GM12878 (cell line): ENCODE measurements around the gene FLVCR2. TPM values are rescaled to one million over a fixed set of nuclear protein-coding genes. Genes with fewer than 3 reads are reported as not detected.

ENCODE experiments used
- ATAC-seq: fragments of 200-7000 bp; cut with Tn5 transposase; 3 replicates; pipeline ENCODE4 v1.9.1; 2020; ENCODE audit warnings: mild to moderate bottlenecking, moderate library complexity
- BruUV-seq: library from RNA; stranded (reverse); fragments of 400-500 nt; replicated peaks from 2 replicates; lab custom pipeline; 2021; lab: Mats Ljungman, UMichigan
- CTCF ChIA-PET: fragments of 300-600 bp; sonication (Branson Sonifier 250); formaldehyde crosslinking; extraction: SDS; loops from one replicate; lab custom pipeline; 2021; ENCODE audit warnings: inconsistent platforms; lab: Yijun Ruan, JAX
- POLR2A ChIA-PET: fragments of 350-600 bp; formaldehyde crosslinking; extraction: SDS; loops from one replicate; lab custom pipeline; 2021; ENCODE audit warnings: inconsistent platforms; lab: Charles Lee
- RAD21 ChIA-PET: fragments of 300-600 bp; sonication (Branson Sonifier 250); formaldehyde crosslinking; loops from one replicate; lab custom pipeline; 2023; ENCODE audit warnings: antibody characterized with exemption; ENCODE audit not compliant: unreplicated experiment; lab: Charles Lee
- SMC1A ChIA-PET: fragments of 300-600 bp; sonication (Branson Sonifier 250); formaldehyde crosslinking; loops from one replicate; lab custom pipeline; 2023; ENCODE audit not compliant: unreplicated experiment, uncharacterized antibody; lab: Charles Lee
- DNase-seq: peaks from one replicate; pipeline ENCODE4 v3.0.0-alpha.2; 2011; ENCODE audit warnings: low read depth, low spot score
- FAIRE-seq: peaks from 3 replicates; lab custom pipeline; 2011; peaks lifted over from hg19 to GRCh38; lab: Jason Lieb, UNC
- H2AFZ ChIP-seq: 2 replicates; pipeline ENCODE4 v1.6.0; 2011; ENCODE audit warnings: low read depth, low read length, control low read depth; ENCODE audit not compliant: control insufficient read depth
- H3K27ac ChIP-seq: 2 replicates; pipeline ENCODE4 v1.5.1; 2011; ENCODE audit warnings: control low read depth; ENCODE audit not compliant: control insufficient read depth, insufficient read depth
- H3K27me3 ChIP-seq, 2 experiments: replicated peaks in 1 of 2; 2 replicates each; pipeline versions ENCODE4 v1.6.0 to v1.6.1; 2011; ENCODE audit warnings: low read length in 1 of 2; ENCODE audit not compliant: control insufficient read depth in 2 of 2, insufficient read depth in 2 of 2
- H3K36me3 ChIP-seq, 2 experiments: 2 replicates each; pipeline ENCODE4 v1.5.1; 2011; ENCODE audit warnings: low read length in 1 of 2; ENCODE audit not compliant: control insufficient read depth in 2 of 2, insufficient read depth in 2 of 2
- H3K4me1 ChIP-seq: 2 replicates; pipeline ENCODE4 v1.6.1; 2011; ENCODE audit warnings: mild to moderate bottlenecking, low read length, moderate library complexity, mixed read lengths; ENCODE audit not compliant: control insufficient read depth, insufficient read depth
- H3K4me2 ChIP-seq: 2 replicates; pipeline ENCODE4 v1.6.0; 2011; ENCODE audit warnings: control low read depth; ENCODE audit not compliant: control insufficient read depth, insufficient read depth
- H3K4me3 ChIP-seq: fragments of 200-600 bp; sonication (generic); 2 replicates; pipeline ENCODE4 v1.5.1; 2016
- H3K79me2 ChIP-seq: 2 replicates; pipeline ENCODE4 v1.6.0; 2011; ENCODE audit warnings: low read length; ENCODE audit not compliant: control insufficient read depth, insufficient read depth
- H3K9ac ChIP-seq: 2 replicates; pipeline ENCODE4 v1.8.0; 2011; ENCODE audit warnings: low read length, control low read depth, mixed read lengths; ENCODE audit not compliant: control insufficient read depth, insufficient read depth
- H3K9me3 ChIP-seq: replicated peaks from 3 replicates; pipeline ENCODE4 v1.5.1; 2011; ENCODE audit warnings: mild to moderate bottlenecking, low read length; ENCODE audit not compliant: control insufficient read depth, insufficient read depth
- H4K20me1 ChIP-seq: 2 replicates; pipeline ENCODE4 v1.6.0; 2011; ENCODE audit not compliant: control insufficient read depth, insufficient read depth
- ATF3 ChIP-seq: IDR thresholded peaks from 2 replicates; pipeline ENCODE4 v1.6.1; 2011; ENCODE audit warnings: low read depth, mild to moderate bottlenecking, low read length, moderate library complexity, borderline replicate concordance; ENCODE audit errors: extremely low read depth
- BCL11A ChIP-seq: IDR thresholded peaks from 2 replicates; pipeline ENCODE4 v1.6.1; 2011; ENCODE audit warnings: low read depth, low read length
- BCL3 ChIP-seq: IDR thresholded peaks from 2 replicates; pipeline ENCODE4 v1.6.1; 2011; ENCODE audit warnings: borderline replicate concordance, low read depth, mild to moderate bottlenecking, moderate library complexity, low read length; ENCODE audit not compliant: insufficient read depth, poor library complexity, severe bottlenecking
- CHD4 ChIP-seq: fragments of 200-600 bp; sonication (generic); IDR thresholded peaks from 2 replicates; pipeline ENCODE4 v1.6.1; 2016; ENCODE audit warnings: mild to moderate bottlenecking
- KLF5 ChIP-seq: fragments of 450-650 bp; IDR thresholded peaks from 2 replicates; pipeline ENCODE4 v1.6.1; 2014; ENCODE audit warnings: mild to moderate bottlenecking; ENCODE audit not compliant: partially characterized antibody
- MEF2B ChIP-seq: fragments of 450-650 bp; IDR thresholded peaks from 2 replicates; pipeline ENCODE4 v1.6.1; 2018; ENCODE audit warnings: mild to moderate bottlenecking, moderate library complexity; ENCODE audit not compliant: partially characterized antibody, poor library complexity, severe bottlenecking
- NFYA ChIP-seq: IDR thresholded peaks from 2 replicates; pipeline ENCODE4 v1.6.1; 2011; ENCODE audit warnings: low read depth, mild to moderate bottlenecking, low read length, improper control_type of control experiment, borderline replicate concordance
- ZNF384 ChIP-seq: IDR thresholded peaks from 2 replicates; pipeline ENCODE4 v1.6.1; 2012; ENCODE audit warnings: low read depth, mild to moderate bottlenecking, low read length, improper control_type of control experiment, borderline replicate concordance
- WGBS: methylation state at CpG from one replicate; pipeline ENCODE4 v1.1.6; 2016; ENCODE audit warnings: low lambda C conversion rate; ENCODE audit not compliant: insufficient replicate concordance, insufficient coverage; ENCODE audit errors: missing lambda C conversion rate; 5-methylcytosine and 5-hydroxymethylcytosine counted together
- in situ Hi-C: fragments of 300-500 bp; cut with MboI; formaldehyde crosslinking; loops from 9 replicates; pipeline ENCODE4 v1.14.3; 2018; ENCODE audit warnings: mixed read lengths
- intact Hi-C: fragments of 100-400 bp; cut with micrococcal nuclease; formaldehyde crosslinking; loops from one replicate; pipeline ENCODE4 v1.14.2; 2022; ENCODE audit not compliant: unreplicated experiment
- polyA plus RNA-seq, 11 experiments: library from polyadenylated mRNA; depleted of rRNA in 4 of 11; unstranded in 6 of 11; stranded (reverse) in 5 of 11; fragments of >200 nt; fragmentation: Nextera tagmentation in 4 of 11; fragmentation: Illumina TruSeq in 1 of 11; extraction: Ambion mirVana in 4 of 11; extraction: Trizol in 1 of 11; gene quantifications; 1 replicate in 1 of 11; 2 replicates in 10 of 11; pipeline versions ENCODE4 v1.2.1 to v1.2.3, GENCODE V29; 2011 to 2016; ENCODE audit warnings: inconsistent platforms in 2 of 11, missing spikeins in 2 of 11, low read depth in 1 of 11
- total RNA-seq, 4 experiments: library from RNA; depleted of rRNA in 3 of 4; stranded (reverse); fragments of >200 nt in 3 of 4; fragmentation: Illumina TruSeq in 1 of 4; extraction: Trizol in 1 of 4; gene quantifications; 2 replicates each; pipeline versions ENCODE4 v1.2.1 to v1.2.3, GENCODE V29; 2013 to 2021
- TF ChIP-seq, protein P1 (sequence below): fragments of 450-650 bp; IDR thresholded peaks from 2 replicates; pipeline ENCODE4 v1.6.1; 2017; ENCODE audit warnings: mild to moderate bottlenecking, moderate library complexity
- TF ChIP-seq, protein P2 (sequence below): fragments of 150-350 bp; IDR thresholded peaks from 2 replicates; pipeline ENCODE4 v1.6.1; 2016; ENCODE audit warnings: low read depth, low read length

Gene FLVCR2
- total and polyA plus RNA-seq, 10 of the 15 experiments (the other 5 are each of a cell fraction or from before 2014, with no cell fraction given) = 0.24 to 3.7 (median 1.6) TPM

DNA sequence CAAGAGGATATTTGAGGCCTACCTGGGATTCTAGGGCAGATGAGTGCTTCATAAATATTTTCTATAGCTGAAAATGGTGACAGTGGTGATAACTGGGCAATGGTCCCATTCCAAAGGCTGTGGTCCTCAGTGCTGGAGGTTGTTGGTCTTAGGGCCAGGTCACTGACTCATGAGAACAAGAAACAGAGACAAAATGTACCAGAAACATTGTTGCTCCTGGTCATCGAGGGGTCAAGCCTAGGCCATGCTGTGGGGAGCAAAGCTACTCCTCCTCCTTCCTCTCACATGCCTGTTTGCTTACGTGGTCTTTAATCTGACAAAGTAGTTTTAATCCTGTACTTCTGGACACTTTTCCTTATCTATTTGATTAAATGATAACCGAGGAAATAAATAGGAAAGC lies 48.4 kb downstream of the FLVCR2 start:
- WGBS = 33% methylated on average over 3 of the region's 3 CpGs
- CTCF ChIA-PET = interaction anchor here (0.5 to 1.3 kb wide), 3 partner anchors 22 to 113 kb away, joined by 3 read pairs; no protein-coding TSS in a partner anchor
- SMC1A ChIA-PET = interaction anchor here (6.3 kb wide), 1 partner anchor 50 kb away, joined by 43 read pairs; the partner anchor contains the start of gene FLVCR2
- TF ChIP-seq MEF2B (no peak), NFYA (no peak), KLF5 (no peak), BCL11A (no peak), ZNF384 (no peak), BCL3 (no peak), ATF3 (no peak), CHD4 (no peak)
- TF ChIP-seq, protein P1, sequence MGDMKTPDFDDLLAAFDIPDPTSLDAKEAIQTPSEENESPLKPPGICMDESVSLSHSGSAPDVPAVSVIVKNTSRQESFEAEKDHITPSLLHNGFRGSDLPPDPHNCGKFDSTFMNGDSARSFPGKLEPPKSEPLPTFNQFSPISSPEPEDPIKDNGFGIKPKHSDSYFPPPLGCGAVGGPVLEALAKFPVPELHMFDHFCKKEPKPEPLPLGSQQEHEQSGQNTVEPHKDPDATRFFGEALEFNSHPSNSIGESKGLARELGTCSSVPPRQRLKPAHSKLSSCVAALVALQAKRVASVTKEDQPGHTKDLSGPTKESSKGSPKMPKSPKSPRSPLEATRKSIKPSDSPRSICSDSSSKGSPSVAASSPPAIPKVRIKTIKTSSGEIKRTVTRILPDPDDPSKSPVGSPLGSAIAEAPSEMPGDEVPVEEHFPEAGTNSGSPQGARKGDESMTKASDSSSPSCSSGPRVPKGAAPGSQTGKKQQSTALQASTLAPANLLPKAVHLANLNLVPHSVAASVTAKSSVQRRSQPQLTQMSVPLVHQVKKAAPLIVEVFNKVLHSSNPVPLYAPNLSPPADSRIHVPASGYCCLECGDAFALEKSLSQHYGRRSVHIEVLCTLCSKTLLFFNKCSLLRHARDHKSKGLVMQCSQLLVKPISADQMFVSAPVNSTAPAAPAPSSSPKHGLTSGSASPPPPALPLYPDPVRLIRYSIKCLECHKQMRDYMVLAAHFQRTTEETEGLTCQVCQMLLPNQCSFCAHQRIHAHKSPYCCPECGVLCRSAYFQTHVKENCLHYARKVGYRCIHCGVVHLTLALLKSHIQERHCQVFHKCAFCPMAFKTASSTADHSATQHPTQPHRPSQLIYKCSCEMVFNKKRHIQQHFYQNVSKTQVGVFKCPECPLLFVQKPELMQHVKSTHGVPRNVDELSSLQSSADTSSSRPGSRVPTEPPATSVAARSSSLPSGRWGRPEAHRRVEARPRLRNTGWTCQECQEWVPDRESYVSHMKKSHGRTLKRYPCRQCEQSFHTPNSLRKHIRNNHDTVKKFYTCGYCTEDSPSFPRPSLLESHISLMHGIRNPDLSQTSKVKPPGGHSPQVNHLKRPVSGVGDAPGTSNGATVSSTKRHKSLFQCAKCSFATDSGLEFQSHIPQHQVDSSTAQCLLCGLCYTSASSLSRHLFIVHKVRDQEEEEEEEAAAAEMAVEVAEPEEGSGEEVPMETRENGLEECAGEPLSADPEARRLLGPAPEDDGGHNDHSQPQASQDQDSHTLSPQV = no peak
- TF ChIP-seq, protein P2, sequence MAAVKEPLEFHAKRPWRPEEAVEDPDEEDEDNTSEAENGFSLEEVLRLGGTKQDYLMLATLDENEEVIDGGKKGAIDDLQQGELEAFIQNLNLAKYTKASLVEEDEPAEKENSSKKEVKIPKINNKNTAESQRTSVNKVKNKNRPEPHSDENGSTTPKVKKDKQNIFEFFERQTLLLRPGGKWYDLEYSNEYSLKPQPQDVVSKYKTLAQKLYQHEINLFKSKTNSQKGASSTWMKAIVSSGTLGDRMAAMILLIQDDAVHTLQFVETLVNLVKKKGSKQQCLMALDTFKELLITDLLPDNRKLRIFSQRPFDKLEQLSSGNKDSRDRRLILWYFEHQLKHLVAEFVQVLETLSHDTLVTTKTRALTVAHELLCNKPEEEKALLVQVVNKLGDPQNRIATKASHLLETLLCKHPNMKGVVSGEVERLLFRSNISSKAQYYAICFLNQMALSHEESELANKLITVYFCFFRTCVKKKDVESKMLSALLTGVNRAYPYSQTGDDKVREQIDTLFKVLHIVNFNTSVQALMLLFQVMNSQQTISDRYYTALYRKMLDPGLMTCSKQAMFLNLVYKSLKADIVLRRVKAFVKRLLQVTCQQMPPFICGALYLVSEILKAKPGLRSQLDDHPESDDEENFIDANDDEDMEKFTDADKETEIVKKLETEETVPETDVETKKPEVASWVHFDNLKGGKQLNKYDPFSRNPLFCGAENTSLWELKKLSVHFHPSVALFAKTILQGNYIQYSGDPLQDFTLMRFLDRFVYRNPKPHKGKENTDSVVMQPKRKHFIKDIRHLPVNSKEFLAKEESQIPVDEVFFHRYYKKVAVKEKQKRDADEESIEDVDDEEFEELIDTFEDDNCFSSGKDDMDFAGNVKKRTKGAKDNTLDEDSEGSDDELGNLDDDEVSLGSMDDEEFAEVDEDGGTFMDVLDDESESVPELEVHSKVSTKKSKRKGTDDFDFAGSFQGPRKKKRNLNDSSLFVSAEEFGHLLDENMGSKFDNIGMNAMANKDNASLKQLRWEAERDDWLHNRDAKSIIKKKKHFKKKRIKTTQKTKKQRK = no peak

More for the DNA sequence above, 48.4 kb downstream of the FLVCR2 start:
- Histone ChIP-seq H3K4me2 (no peak overlapping the region), H3K4me3 (no peak overlapping the region), H3K9me3 (no peaks in the 10 kb centered on the region), H3K79me2 (no peaks in the 10 kb centered on the region), H3K9ac (no peak overlapping the region), H3K4me1 (no peaks in the 10 kb centered on the region), H3K36me3 (no peaks in the 10 kb centered on the region), H3K27me3 (no peaks in the 10 kb centered on the region), H2AFZ (no peak overlapping the region), H4K20me1 (no peaks in the 10 kb centered on the region; the same call in 1 of the 2 replicates), H3K27ac (no peak overlapping the region)
- in situ Hi-C loops = no loop called here
- BruUV-seq = no TSS peak
- intact Hi-C loops = no loop called here
- no peak for ATAC-seq
- ChIA-PET RAD21 (no interaction called here), POLR2A (no interaction called here)
- DNase-seq = no peak
- no peak for FAIRE-seq
